Suprapubic skin (tissue), 4 donors: ENCODE results near the gene VEPH1. TPM values are rescaled to one million over a fixed set of nuclear protein-coding genes. Genes with fewer than 3 reads are reported as not detected.

Experiments
- DNase-seq, 2 donors: peaks; one replicate each; pipeline ENCODE4 v3.0.0-alpha.2; 2019; ENCODE audit warnings: low spot score in 2 of 2
- H3K27ac ChIP-seq: fragments of 200-600 bp; sonication (generic); one replicate; pipeline ENCODE4 v1.5.1; 2019
- H3K27me3 ChIP-seq: fragments of 200-600 bp; sonication (generic); one replicate; pipeline ENCODE4 v1.5.1; 2019
- H3K36me3 ChIP-seq: fragments of 200-600 bp; sonication (generic); one replicate; pipeline ENCODE4 v1.5.1; 2019
- H3K4me1 ChIP-seq: fragments of 200-600 bp; sonication (generic); one replicate; pipeline ENCODE4 v1.5.1; 2019
- H3K4me3 ChIP-seq: fragments of 200-600 bp; sonication (generic); one replicate; pipeline ENCODE4 v1.5.1; 2019; ENCODE audit warnings: mild to moderate bottlenecking
- H3K9me3 ChIP-seq: fragments of 200-600 bp; sonication (generic); one replicate; pipeline ENCODE4 v1.5.1; 2019
- EP300 ChIP-seq: sonication (generic); formaldehyde crosslinking; IDR thresholded peaks from one replicate; pipeline ENCODE4 v1.6.1; 2017; ENCODE audit warnings: antibody characterized with exemption
- POLR2A ChIP-seq, 2 donors: fragments of 450-650 bp; IDR thresholded peaks; one replicate each; pipeline ENCODE4 v1.6.1; 2017; ENCODE audit warnings: antibody characterized with exemption in 2 of 2, mild to moderate bottlenecking in 2 of 2, moderate library complexity in 2 of 2
- POLR2AphosphoS5 ChIP-seq, 3 donors: sonication (generic); formaldehyde crosslinking; IDR thresholded peaks; one replicate each; pipeline ENCODE4 v1.6.1; 2017; ENCODE audit warnings: antibody characterized with exemption in 3 of 3
- WGBS: methylation state at CpG from one replicate; pipeline ENCODE4 v1.1.5; 2018; 5-methylcytosine and 5-hydroxymethylcytosine counted together
- total RNA-seq, 4 donors: library from RNA; depleted of rRNA; stranded (reverse); fragments of >200 nt; gene quantifications; one replicate each; pipeline ENCODE4 v1.1.0, GENCODE V29; 2016
- TF ChIP-seq, protein P1 (sequence below), 2 donors: fragments of 200-600 bp in 1 of 2; fragments of 450-650 bp in 1 of 2; sonication (generic) in 1 of 2; IDR thresholded peaks; one replicate each; pipeline ENCODE4 v1.5.1; 2016 to 2019; ENCODE audit warnings: antibody characterized with exemption in 2 of 2, mild to moderate bottlenecking in 1 of 2, moderate library complexity in 1 of 2

VEPH1 gene
- total RNA-seq, 4 donors from 2014 or later, result 2.9 to 9.3 (median 5.7) TPM

DNA sequence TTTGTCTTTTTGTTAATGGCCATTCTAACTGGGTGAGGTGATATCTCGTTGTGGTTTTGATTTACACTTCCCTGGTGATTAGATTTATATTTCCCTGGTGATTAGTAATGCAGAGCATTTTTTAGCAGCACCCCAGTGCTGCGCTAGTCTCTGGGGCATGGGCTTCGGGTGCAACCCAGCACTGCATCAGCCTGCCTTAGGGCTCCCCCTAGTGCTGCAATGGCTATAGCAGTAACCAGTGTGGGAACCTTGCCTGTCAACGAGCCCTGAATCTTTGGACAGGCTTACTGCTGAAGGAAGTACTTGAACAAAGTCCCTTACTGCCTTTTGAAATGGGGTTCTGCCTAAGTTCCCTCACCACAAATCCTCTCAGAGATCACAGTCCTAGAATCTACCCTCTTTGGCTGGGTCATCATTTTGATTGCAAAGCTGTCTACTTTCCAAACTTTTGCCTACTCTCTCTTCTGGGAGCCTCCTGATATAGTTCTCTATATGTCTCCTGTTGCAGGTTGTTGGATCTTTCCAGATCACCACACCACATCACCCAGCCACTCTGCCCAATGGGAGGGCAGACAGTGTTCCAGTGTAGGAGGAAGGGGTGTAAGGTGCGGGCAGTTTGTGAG lies 264.0 kb downstream of the VEPH1 start:
- Histone ChIP-seq H3K27ac (no peak overlapping the region), H3K27me3 (no peaks in the 10 kb centered on the region), H3K36me3 (no peaks in the 10 kb centered on the region), H3K4me1 (no peaks in the 10 kb centered on the region), H3K4me3 (no peak overlapping the region), H3K9me3 (no peaks in the 10 kb centered on the region)
- 46% methylated on average over 5 of the region's 5 CpGs for WGBS
- TF ChIP-seq, protein P1, sequence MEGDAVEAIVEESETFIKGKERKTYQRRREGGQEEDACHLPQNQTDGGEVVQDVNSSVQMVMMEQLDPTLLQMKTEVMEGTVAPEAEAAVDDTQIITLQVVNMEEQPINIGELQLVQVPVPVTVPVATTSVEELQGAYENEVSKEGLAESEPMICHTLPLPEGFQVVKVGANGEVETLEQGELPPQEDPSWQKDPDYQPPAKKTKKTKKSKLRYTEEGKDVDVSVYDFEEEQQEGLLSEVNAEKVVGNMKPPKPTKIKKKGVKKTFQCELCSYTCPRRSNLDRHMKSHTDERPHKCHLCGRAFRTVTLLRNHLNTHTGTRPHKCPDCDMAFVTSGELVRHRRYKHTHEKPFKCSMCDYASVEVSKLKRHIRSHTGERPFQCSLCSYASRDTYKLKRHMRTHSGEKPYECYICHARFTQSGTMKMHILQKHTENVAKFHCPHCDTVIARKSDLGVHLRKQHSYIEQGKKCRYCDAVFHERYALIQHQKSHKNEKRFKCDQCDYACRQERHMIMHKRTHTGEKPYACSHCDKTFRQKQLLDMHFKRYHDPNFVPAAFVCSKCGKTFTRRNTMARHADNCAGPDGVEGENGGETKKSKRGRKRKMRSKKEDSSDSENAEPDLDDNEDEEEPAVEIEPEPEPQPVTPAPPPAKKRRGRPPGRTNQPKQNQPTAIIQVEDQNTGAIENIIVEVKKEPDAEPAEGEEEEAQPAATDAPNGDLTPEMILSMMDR (IDR thresholded peaks at IDR 0.05), result peak in 1 of 2 donors; percentile 52
- no peak for TF ChIP-seq EP300
- DNase-seq, result no peak

DNA sequence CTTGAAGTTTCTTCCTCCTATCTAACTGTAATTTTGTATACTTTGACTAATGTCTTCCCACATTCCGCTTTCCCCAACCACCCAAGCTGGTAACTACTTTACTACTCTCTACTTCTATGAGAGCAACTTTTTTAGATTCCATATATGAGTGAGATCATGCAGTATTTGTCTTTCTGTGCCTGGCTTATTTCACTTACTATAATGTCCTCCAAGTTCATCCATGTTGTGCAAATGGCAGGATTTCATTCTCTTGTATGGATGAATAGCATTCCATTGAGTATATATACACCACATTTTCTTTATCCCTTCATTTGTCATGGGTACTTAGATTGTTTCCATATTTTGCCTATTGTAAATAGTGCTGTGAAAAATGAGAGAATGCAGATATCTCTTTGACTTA lies 264.8 kb downstream of the VEPH1 start:
- 97% methylated on average over 1 of the region's 1 CpG for WGBS
- TF ChIP-seq POLR2AphosphoS5 (IDR thresholded peaks at IDR 0.05) (no peak), EP300 (no peak), POLR2A (IDR thresholded peaks at IDR 0.05) (no peak)
- TF ChIP-seq, protein P1 (IDR thresholded peaks at IDR 0.05), result no peak
- H3K36me3 ChIP-seq, result no peaks in the 10 kb centered on the region
- no peaks in the 10 kb centered on the region for H3K4me1 ChIP-seq
- no peak overlapping the region for H3K27ac ChIP-seq
- no peak overlapping the region for H3K4me3 ChIP-seq
- no peaks in the 10 kb centered on the region for H3K9me3 ChIP-seq
- DNase-seq, result no peak
- H3K27me3 ChIP-seq, result no peaks in the 10 kb centered on the region

DNA sequence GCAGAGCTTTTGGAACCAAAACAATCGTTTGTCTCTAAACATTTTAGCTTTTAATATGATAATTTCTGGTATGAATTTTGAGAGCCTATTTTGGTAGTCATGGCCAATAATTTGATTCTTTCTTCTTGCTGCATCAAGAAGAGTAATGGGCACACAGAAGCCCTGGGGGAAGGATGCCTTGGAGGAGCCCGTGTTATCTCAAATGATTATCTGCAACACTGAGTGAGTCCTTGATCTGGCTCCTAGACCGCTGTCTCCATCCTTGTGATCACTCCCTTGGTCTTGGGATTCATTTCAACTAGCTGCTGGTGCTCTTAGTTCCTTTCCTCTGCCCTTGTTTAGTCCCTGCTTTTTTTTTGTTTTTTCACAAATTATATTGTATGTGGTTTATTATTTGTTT lies 265.3 kb downstream of the VEPH1 start:
- TF ChIP-seq POLR2A (IDR thresholded peaks at IDR 0.05), result no peak
- H3K4me1 ChIP-seq, result no peaks in the 10 kb centered on the region

DNA sequence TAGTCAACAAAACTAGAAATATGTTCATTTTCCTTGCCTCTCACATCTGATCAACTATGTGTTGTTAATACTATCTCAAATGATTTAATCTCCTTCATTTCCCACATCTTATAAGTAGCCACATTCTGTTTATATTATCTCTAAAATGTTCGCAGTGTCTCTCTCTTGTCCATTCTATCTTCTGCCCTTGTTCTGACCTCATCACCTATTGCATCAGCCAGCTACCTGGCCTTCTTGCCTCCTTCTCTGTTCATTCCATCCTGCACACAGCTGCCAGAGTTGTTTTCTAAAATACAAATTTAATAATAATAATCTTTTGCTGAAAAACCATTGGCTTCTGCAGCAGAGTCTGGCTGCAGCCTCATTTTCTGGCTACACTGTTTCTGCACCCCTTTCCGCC lies 267.9 kb downstream of the VEPH1 start:
- no peak overlapping the region for H3K4me3 ChIP-seq
- H3K27me3 ChIP-seq, result no peaks in the 10 kb centered on the region
- TF ChIP-seq POLR2AphosphoS5 (IDR thresholded peaks at IDR 0.05) (no peak), POLR2A (IDR thresholded peaks at IDR 0.05) (no peak), EP300 (no peak)
- TF ChIP-seq, protein P1 (IDR thresholded peaks at IDR 0.05), result no peak
- 99% methylated on average over 2 of the region's 2 CpGs for WGBS
- H3K9me3 ChIP-seq, result no peaks in the 10 kb centered on the region
- no peaks in the 10 kb centered on the region for H3K36me3 ChIP-seq
- no peaks in the 10 kb centered on the region for H3K4me1 ChIP-seq
- no peak for DNase-seq
- H3K27ac ChIP-seq, result no peak overlapping the region

More for the DNA sequence above, 265.3 kb downstream of the VEPH1 start:
- Histone ChIP-seq H3K27me3 (no peaks in the 10 kb centered on the region), H3K4me3 (no peak overlapping the region), H3K27ac (no peak overlapping the region), H3K9me3 (no peaks in the 10 kb centered on the region), H3K36me3 (no peaks in the 10 kb centered on the region)
- WGBS, result 55% methylated on average over 3 of the region's 3 CpGs
- DNase-seq, result no peak

DNA sequence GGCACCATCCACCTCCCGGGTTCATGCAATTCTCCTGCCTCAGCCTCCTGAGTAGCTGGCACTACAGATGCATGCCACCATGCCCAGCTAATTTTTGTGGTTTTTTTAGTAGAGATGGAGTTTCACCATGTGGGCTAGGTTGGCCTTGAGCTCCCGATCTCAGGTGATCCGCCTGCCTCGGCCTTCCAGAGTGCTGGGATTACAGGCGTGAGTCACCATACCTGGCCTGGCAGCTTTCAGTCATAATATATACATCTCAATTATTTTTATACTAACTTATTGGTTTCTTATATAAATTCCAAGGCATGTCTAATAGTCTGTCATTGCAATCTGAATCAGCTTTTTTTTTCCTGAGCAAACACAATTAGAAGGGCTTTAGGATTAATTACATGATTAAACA lies 269.3 kb downstream of the VEPH1 start:
- Histone ChIP-seq H3K4me1 (no peaks in the 10 kb centered on the region), H3K36me3 (no peaks in the 10 kb centered on the region), H3K27me3 (no peaks in the 10 kb centered on the region), H3K9me3 (no peaks in the 10 kb centered on the region), H3K4me3 (no peak overlapping the region), H3K27ac (no peak overlapping the region)
- TF ChIP-seq POLR2A (IDR thresholded peaks at IDR 0.05) (no peak), POLR2AphosphoS5 (IDR thresholded peaks at IDR 0.05) (no peak), EP300 (no peak)
- TF ChIP-seq, protein P1 (IDR thresholded peaks at IDR 0.05), result no peak
- no peak for DNase-seq
- 78% methylated on average over 5 of the region's 5 CpGs for WGBS

DNA sequence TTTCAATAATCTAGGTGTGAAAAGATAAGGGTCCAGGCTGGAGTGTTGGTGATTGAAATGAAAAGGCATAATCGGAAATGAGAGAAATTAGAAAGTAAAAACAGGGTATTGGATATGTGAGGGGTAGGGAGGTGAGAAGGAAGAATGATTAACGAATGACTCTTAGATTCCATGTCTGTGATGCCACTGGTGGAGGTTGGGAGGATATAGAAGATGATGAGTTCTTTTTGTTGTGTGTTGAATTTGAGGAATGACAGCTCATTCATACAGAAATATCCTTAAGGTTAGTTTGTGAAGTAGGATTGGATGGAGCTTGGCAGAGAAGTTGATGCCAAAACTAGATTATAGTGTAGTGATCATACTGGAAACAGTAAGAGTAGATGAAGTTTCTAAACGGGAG lies 271.1 kb downstream of the VEPH1 start:
- Histone ChIP-seq H3K4me3 (no peak overlapping the region), H3K27ac (no peak overlapping the region), H3K9me3 (no peaks in the 10 kb centered on the region), H3K36me3 (no peaks in the 10 kb centered on the region), H3K4me1 (no peaks in the 10 kb centered on the region), H3K27me3 (no peaks in the 10 kb centered on the region)
- 85% methylated on average over 3 of the region's 3 CpGs for WGBS
- TF ChIP-seq POLR2AphosphoS5 (IDR thresholded peaks at IDR 0.05), result no peak
- no peak for TF ChIP-seq POLR2A (IDR thresholded peaks at IDR 0.05)
- no peak for TF ChIP-seq EP300
- TF ChIP-seq, protein P1 (IDR thresholded peaks at IDR 0.05), result no peak
- DNase-seq, result no peak
